PC-9 (cell line): ENCODE data around the gene TENT4A. TPM values are rescaled to one million over a fixed set of nuclear protein-coding genes. Genes with fewer than 3 reads are reported as not detected.

ENCODE experiments used
- BruUV-seq: library from RNA; stranded (reverse); fragments of 400-500 nt; replicated peaks from 2 replicates; lab custom pipeline; 2021; lab: Mats Ljungman, UMichigan
- CTCF ChIA-PET: fragments of 300-600 bp; sonication (Branson Sonifier 250); formaldehyde crosslinking; loops from one replicate; lab custom pipeline; 2022; ENCODE audit warnings: antibody characterized with exemption; lab: Charles Lee
- POLR2A ChIA-PET: fragments of 300-600 bp; sonication (Branson Sonifier 250); formaldehyde crosslinking; loops from one replicate; lab custom pipeline; 2022; ENCODE audit warnings: antibody characterized with exemption; ENCODE audit not compliant: unreplicated experiment; lab: Charles Lee
- DNase-seq, 2 experiments: peaks; one replicate each; pipeline versions ENCODE4 v3.0.0 to v3.0.0-alpha.2; 2015 to 2022; ENCODE audit warnings: mixed read lengths in 1 of 2
- H2AFZ ChIP-seq: fragments of 200-600 bp; sonication (generic); 2 replicates; pipeline ENCODE4 v1.8.1; 2017; ENCODE audit warnings: antibody characterized with exemption
- H3F3A ChIP-seq: fragments of 200-600 bp; sonication (generic); 2 replicates; pipeline ENCODE4 v1.8.1; 2017; ENCODE audit warnings: antibody characterized with exemption, mild to moderate bottlenecking, low read depth; ENCODE audit not compliant: insufficient read depth
- H3K27ac ChIP-seq: fragments of 200-600 bp; sonication (generic); 2 replicates; pipeline ENCODE4 v1.6.1; 2016; ENCODE audit warnings: mixed run types
- H3K27me3 ChIP-seq: fragments of 200-600 bp; sonication (generic); 2 replicates; pipeline ENCODE4 v1.6.1; 2016; ENCODE audit warnings: low read depth, mixed run types; ENCODE audit not compliant: insufficient read depth
- H3K36me3 ChIP-seq: fragments of 200-600 bp; sonication (generic); 2 replicates; pipeline ENCODE4 v1.6.1; 2016; ENCODE audit warnings: low read depth, mixed run types
- H3K4me1 ChIP-seq: fragments of 200-600 bp; sonication (generic); replicated peaks from 2 replicates; pipeline ENCODE4 v1.6.1; 2016; ENCODE audit warnings: mixed run types; ENCODE audit not compliant: insufficient read depth
- H3K4me2 ChIP-seq: fragments of 200-600 bp; sonication (generic); 2 replicates; pipeline ENCODE4 v1.6.1; 2017; ENCODE audit warnings: mixed run types
- H3K4me3 ChIP-seq: fragments of 200-600 bp; sonication (generic); 2 replicates; pipeline ENCODE4 v1.6.1; 2016; ENCODE audit warnings: mixed run types
- H3K79me2 ChIP-seq: fragments of 200-600 bp; sonication (generic); 2 replicates; pipeline ENCODE4 v1.6.1; 2017; ENCODE audit warnings: low read depth, mixed run types
- H3K9me2 ChIP-seq: fragments of 200-600 bp; sonication (generic); 2 replicates; pipeline ENCODE4 v1.8.1; 2017; ENCODE audit warnings: mild to moderate bottlenecking; ENCODE audit not compliant: insufficient read depth
- H3K9me3 ChIP-seq: fragments of 200-600 bp; sonication (generic); 2 replicates; pipeline ENCODE4 v1.8.1; 2016; ENCODE audit warnings: low read depth; ENCODE audit not compliant: insufficient read depth
- H4K20me1 ChIP-seq: fragments of 200-600 bp; sonication (generic); 2 replicates; pipeline ENCODE4 v1.8.1; 2017; ENCODE audit not compliant: insufficient read depth
- CTCF ChIP-seq: fragments of 200-600 bp; sonication (generic); conservative IDR thresholded peaks from 2 replicates; pipeline ENCODE4 v1.6.1; 2017; ENCODE audit warnings: mixed run types, antibody characterized with exemption, mild to moderate bottlenecking, moderate library complexity
- EZH2 ChIP-seq: fragments of 200-600 bp; sonication (generic); IDR thresholded peaks from 2 replicates; pipeline ENCODE4 v1.8.0; 2017; ENCODE audit warnings: antibody characterized with exemption, low read depth
- intact Hi-C: fragments of 100-400 bp; cut with micrococcal nuclease; formaldehyde crosslinking; loops from one replicate; pipeline ENCODE4 v1.10.0; 2022; ENCODE audit not compliant: unreplicated experiment
- total RNA-seq: library from RNA; stranded (reverse); gene quantifications from 2 replicates; pipeline ENCODE4 v1.2.3, GENCODE V29; 2021

The TENT4A gene
- total RNA-seq, 1 experiment from 2014 or later = 84.8 TPM

DNA sequence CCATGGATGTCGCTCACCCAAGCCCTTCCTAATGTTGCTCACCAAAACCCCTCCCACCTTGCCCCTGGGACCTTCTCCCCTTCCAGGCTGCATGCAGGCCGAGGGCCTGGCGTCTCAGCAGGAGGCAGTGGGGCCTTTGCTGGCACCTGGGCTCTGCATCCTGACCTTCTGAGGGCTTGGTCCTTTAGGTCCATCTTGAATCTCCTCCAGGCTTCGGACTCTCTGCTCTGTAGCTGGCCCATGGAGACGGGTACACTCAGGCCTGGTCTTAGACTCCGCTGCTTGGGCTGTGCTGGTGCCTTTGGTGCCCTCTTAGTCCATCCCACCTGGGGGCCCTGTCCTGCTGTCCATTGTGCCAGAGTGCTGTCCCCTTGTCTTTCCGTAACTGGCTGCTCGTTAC, 14.0 kb downstream of the TENT4A start:
- ChIA-PET POLR2A (no interaction called here), CTCF (no interaction called here)
- no peak overlapping the region for H2AFZ ChIP-seq
- H3F3A ChIP-seq = no peaks in the 10 kb centered on the region
- H3K79me2 ChIP-seq = peaks cover 100% of the 10 kb centered on the region
- BruUV-seq = no TSS peak
- no peaks in the 10 kb centered on the region for H3K27me3 ChIP-seq
- H4K20me1 ChIP-seq = peaks cover 97% of the 10 kb centered on the region
- H3K4me1 ChIP-seq = no peaks in the 10 kb centered on the region
- intact Hi-C loops = no loop called here
- no peak for DNase-seq
- peaks cover 13% of the 10 kb centered on the region; the same call in 1 of the 2 replicates for H3K36me3 ChIP-seq
- no peak overlapping the region for H3K4me3 ChIP-seq
- H3K9me2 ChIP-seq = no peaks in the 10 kb centered on the region
- no peaks in the 10 kb centered on the region for H3K9me3 ChIP-seq
- TF ChIP-seq CTCF (no peak), EZH2 (no peak)
- H3K4me2 ChIP-seq = no peak overlapping the region
- H3K27ac ChIP-seq = no peak overlapping the region

DNA sequence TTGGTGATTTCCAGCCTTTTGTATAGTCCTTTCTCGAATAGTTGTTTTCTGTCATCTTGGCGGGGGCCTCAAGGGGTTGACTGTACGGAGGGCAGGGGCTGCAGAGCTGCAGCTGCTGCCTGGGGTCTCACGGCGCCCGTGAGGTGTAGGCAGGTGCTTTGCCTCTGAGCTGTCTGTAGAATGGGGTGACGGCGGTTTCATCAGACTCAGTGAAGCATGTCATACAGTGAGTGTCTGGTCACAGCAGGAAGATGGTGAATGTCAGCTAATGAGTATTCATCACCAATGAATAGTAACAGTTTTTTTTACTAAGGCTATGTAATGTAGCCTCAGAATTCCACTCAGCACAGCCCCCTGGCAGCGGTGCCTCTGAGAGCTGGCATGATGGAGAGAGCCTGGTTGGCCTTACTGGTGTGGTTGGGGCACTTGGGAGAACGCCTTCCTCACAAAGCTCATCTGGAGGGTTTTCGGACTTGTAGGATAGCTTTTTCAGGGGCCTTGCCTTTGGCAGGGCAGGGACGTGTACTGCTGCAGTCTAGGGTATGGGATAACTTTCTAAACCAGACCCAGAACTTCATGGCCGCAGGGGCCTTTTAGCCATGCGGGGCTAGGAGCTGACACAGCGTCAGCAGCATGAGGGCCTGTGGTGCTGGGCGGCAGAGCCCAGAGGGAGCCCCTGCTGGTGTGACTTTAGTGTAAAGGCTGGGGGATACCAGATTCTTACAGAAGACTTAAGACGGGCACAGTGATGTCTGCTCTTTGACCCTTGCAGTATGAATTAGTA, 15.0 kb downstream of the TENT4A start:
- Histone ChIP-seq H3K27me3 (no peaks in the 10 kb centered on the region), H3K9me2 (no peaks in the 10 kb centered on the region), H3F3A (no peaks in the 10 kb centered on the region), H3K4me3 (no peak overlapping the region), H3K9me3 (no peaks in the 10 kb centered on the region), H4K20me1 (peaks cover 95% of the 10 kb centered on the region), H3K4me1 (no peaks in the 10 kb centered on the region), H3K36me3 (peaks cover 12% of the 10 kb centered on the region; the same call in 1 of the 2 replicates), H2AFZ (no peak overlapping the region), H3K4me2 (no peak overlapping the region), H3K27ac (no peak overlapping the region), H3K79me2 (peaks cover 100% of the 10 kb centered on the region)
- no peak for DNase-seq
- TF ChIP-seq EZH2 (no peak), CTCF (no peak)
- no TSS peak for BruUV-seq
- CTCF ChIA-PET = no interaction called here
- intact Hi-C loops = no loop called here
- POLR2A ChIA-PET = interaction anchor here (0.7 kb wide), 1 partner anchor 1308 kb away, joined by 6 read pairs; no protein-coding TSS in a partner anchor

GRCh38 chr5:6728795-6729183, 15.6 kb downstream of the TENT4A start:
- ChIA-PET CTCF (no interaction called here), POLR2A (interaction anchor here (0.7 kb wide), 1 partner anchor 1309 kb away, joined by 6 read pairs; no protein-coding TSS in a partner anchor)
- H3K27ac ChIP-seq = no peak overlapping the region
- H3K4me3 ChIP-seq = no peak overlapping the region
- peaks cover 95% of the 10 kb centered on the region for H4K20me1 ChIP-seq
- no peaks in the 10 kb centered on the region for H3K27me3 ChIP-seq
- H3K9me3 ChIP-seq = no peaks in the 10 kb centered on the region
- no peak for TF ChIP-seq CTCF
- no peak for TF ChIP-seq EZH2
- no peak overlapping the region for H3K4me2 ChIP-seq
- no peaks in the 10 kb centered on the region for H3K4me1 ChIP-seq
- H3F3A ChIP-seq = no peaks in the 10 kb centered on the region
- intact Hi-C loops = no loop called here
- H3K79me2 ChIP-seq = peaks cover 100% of the 10 kb centered on the region
- H3K9me2 ChIP-seq = no peaks in the 10 kb centered on the region
- no TSS peak for BruUV-seq
- DNase-seq = no peak
- H3K36me3 ChIP-seq = peaks cover 6% of the 10 kb centered on the region; the same call in 1 of the 2 replicates
- no peak overlapping the region for H2AFZ ChIP-seq
